DOHH2 (cell line): Measurements from ENCODE around the gene NR1H4.

ENCODE experiments used
- H3F3A ChIP-seq: fragments of 200-600 bp; sonication (generic), shearing (Covaris generic); 2 replicates; pipeline ENCODE4 v1.6.0; 2016; ENCODE audit warnings: antibody characterized with exemption, mild to moderate bottlenecking; ENCODE audit not compliant: control insufficient read depth, insufficient read depth
- H3K27ac ChIP-seq: fragments of 200-600 bp; sonication (generic); 2 replicates; pipeline ENCODE4 v1.5.1; 2014; ENCODE audit warnings: low read depth, mild to moderate bottlenecking, low read length, moderate library complexity
- H3K27me3 ChIP-seq: fragments of 200-600 bp; sonication (generic); 2 replicates; pipeline ENCODE4 v1.6.1; 2014; ENCODE audit warnings: mild to moderate bottlenecking, low read length, mixed read lengths; ENCODE audit not compliant: control insufficient read depth
- H3K36me3 ChIP-seq: fragments of 200-600 bp; sonication (generic); 2 replicates; pipeline ENCODE4 v1.6.1; 2014; ENCODE audit warnings: mild to moderate bottlenecking, low read length, moderate library complexity, mixed read lengths; ENCODE audit not compliant: control insufficient read depth
- H3K4me1 ChIP-seq: fragments of 200-600 bp; sonication (generic); 2 replicates; pipeline ENCODE4 v1.6.1; 2014; ENCODE audit warnings: mild to moderate bottlenecking, low read length, mixed read lengths; ENCODE audit not compliant: control insufficient read depth
- H3K4me2 ChIP-seq: fragments of 200-600 bp; sonication (generic); 2 replicates; pipeline ENCODE4 v1.6.0; 2014; ENCODE audit warnings: mild to moderate bottlenecking, low read length, moderate library complexity
- H3K4me3 ChIP-seq: fragments of 200-600 bp; sonication (generic); 2 replicates; pipeline ENCODE4 v1.5.1; 2014; ENCODE audit warnings: mild to moderate bottlenecking, low read length, mixed read lengths
- H3K79me2 ChIP-seq: fragments of 200-600 bp; sonication (generic); 2 replicates; pipeline ENCODE4 v1.6.1; 2014; ENCODE audit warnings: mild to moderate bottlenecking, low read length, mixed read lengths; ENCODE audit not compliant: control insufficient read depth
- H3K9me2 ChIP-seq: fragments of 200-600 bp; sonication (generic); replicated peaks from 2 replicates; pipeline ENCODE4 v1.6.1; 2014; ENCODE audit warnings: mild to moderate bottlenecking, low read length, mixed read lengths; ENCODE audit not compliant: control insufficient read depth
- H3K9me3 ChIP-seq: fragments of 200-600 bp; sonication (generic); 2 replicates; pipeline ENCODE4 v1.6.1; 2014; ENCODE audit warnings: antibody characterized with exemption, low read length, mixed read lengths; ENCODE audit not compliant: control insufficient read depth, insufficient read depth
- H4K20me1 ChIP-seq: fragments of 200-600 bp; sonication (generic); 2 replicates; pipeline ENCODE4 v1.6.0; 2014; ENCODE audit warnings: low read depth, mild to moderate bottlenecking, antibody characterized with exemption, low read length, moderate library complexity; ENCODE audit not compliant: control insufficient read depth, insufficient read depth
- CTCF ChIP-seq: fragments of 200-600 bp; sonication (generic); IDR thresholded peaks from one replicate; pipeline ENCODE4 v1.5.1; 2014; ENCODE audit warnings: antibody characterized with exemption, mild to moderate bottlenecking, low read depth, low read length; ENCODE audit not compliant: poor library complexity, severe bottlenecking
- EZH2phosphoT487 ChIP-seq: fragments of 200-600 bp; sonication (generic); IDR thresholded peaks from 2 replicates; pipeline ENCODE4 v1.6.1; 2017; ENCODE audit warnings: borderline replicate concordance, mild to moderate bottlenecking, antibody characterized with exemption, low read length, moderate library complexity, mixed read lengths

Gene NR1H4

GRCh38 chr12:100576331-100577036, 102.8 kb downstream of the NR1H4 start:
- no peak for TF ChIP-seq CTCF
- H3K79me2 ChIP-seq: no peaks in the 10 kb centered on the region

GRCh38 chr12:100578923-100579322, 105.3 kb downstream of the NR1H4 start:
- no peaks in the 10 kb centered on the region for H3K79me2 ChIP-seq

More at GRCh38 chr12:100576331-100577036, 102.8 kb downstream of the NR1H4 start:
- H3K27ac ChIP-seq: no peak overlapping the region
- no peaks in the 10 kb centered on the region for H3K9me2 ChIP-seq
- H3K36me3 ChIP-seq: no peaks in the 10 kb centered on the region
- no peaks in the 10 kb centered on the region for H3F3A ChIP-seq
- no peaks in the 10 kb centered on the region for H3K27me3 ChIP-seq
- H3K4me1 ChIP-seq: peaks cover 16% of the 10 kb centered on the region
- no peak overlapping the region for H3K4me2 ChIP-seq
- no peak overlapping the region for H3K4me3 ChIP-seq
- H3K9me3 ChIP-seq: no peaks in the 10 kb centered on the region
- H4K20me1 ChIP-seq: no peaks in the 10 kb centered on the region

GRCh38 chr12:100579844-100580243, 106.2 kb downstream of the NR1H4 start:
- no peak overlapping the region for H3K4me2 ChIP-seq
- no peaks in the 10 kb centered on the region for H3K79me2 ChIP-seq
- H3K4me1 ChIP-seq: no peaks in the 10 kb centered on the region
- no peaks in the 10 kb centered on the region for H3K9me3 ChIP-seq
- H3F3A ChIP-seq: no peaks in the 10 kb centered on the region
- no peaks in the 10 kb centered on the region for H4K20me1 ChIP-seq
- H3K36me3 ChIP-seq: no peaks in the 10 kb centered on the region
- H3K27me3 ChIP-seq: no peaks in the 10 kb centered on the region
- no peaks in the 10 kb centered on the region for H3K9me2 ChIP-seq
- no peak overlapping the region for H3K4me3 ChIP-seq
- H3K27ac ChIP-seq: no peak overlapping the region
- TF ChIP-seq EZH2phosphoT487 (no peak), CTCF (no peak)

More at GRCh38 chr12:100578923-100579322, 105.3 kb downstream of the NR1H4 start:
- Histone ChIP-seq H3K4me1 (peaks cover 6% of the 10 kb centered on the region; the same call in 1 of the 2 replicates), H3K27me3 (no peaks in the 10 kb centered on the region), H4K20me1 (no peaks in the 10 kb centered on the region), H3F3A (no peaks in the 10 kb centered on the region), H3K9me2 (no peaks in the 10 kb centered on the region), H3K36me3 (no peaks in the 10 kb centered on the region), H3K4me3 (no peak overlapping the region), H3K27ac (no peak overlapping the region), H3K4me2 (no peak overlapping the region), H3K9me3 (no peaks in the 10 kb centered on the region)
- TF ChIP-seq CTCF: no peak
- no peak for TF ChIP-seq EZH2phosphoT487
